Measurements from ENCODE around the gene ATXN1.

The ATXN1 gene

DNA sequence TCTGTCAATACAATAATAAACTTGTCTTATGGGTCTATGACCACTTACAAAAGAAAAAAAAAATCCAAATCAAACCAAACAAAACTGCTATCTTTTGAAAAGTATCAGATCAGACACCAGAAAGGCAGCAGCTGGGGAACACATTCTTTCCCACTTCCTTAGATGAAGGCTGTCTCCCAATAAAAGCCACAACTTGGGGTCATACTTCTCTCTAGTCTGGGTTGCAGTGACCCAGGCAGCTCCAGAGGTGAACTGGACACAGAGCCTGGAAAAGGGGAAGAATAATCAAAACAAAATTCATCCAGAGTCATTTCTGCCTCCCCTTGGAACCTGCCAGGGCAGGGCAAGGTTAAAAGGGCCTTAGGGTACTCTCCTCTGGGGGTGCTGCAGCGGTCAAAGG is 19.1 kb downstream of the ATXN1 start:
- DNase-seq: no peak

GRCh38 chr6:16741112-16742016 is 19.9 kb downstream of the ATXN1 start:
- DNase-seq: no peak

DNA sequence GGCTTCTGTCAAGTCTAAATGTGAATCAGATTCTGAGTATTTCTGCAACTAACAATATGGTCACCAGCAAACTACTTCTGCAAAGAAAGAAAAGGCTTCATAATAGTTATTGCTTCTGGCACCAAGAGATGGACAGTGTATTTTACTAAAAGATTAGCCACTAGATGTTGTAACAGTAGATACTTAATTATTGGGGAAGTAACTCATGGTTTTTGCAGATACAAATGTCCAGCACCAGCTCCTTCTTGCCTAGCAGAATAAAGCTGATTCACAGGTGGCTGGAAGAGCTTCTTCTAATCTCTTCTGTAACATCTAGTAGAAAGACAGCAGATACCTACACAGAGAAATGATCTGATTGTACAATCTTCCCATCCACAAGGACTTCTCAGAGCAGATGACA is 21.2 kb downstream of the ATXN1 start:
- no peak for DNase-seq

GRCh38 chr6:16739329-16739801 is 21.9 kb downstream of the ATXN1 start:
- DNase-seq: no peak

DNA sequence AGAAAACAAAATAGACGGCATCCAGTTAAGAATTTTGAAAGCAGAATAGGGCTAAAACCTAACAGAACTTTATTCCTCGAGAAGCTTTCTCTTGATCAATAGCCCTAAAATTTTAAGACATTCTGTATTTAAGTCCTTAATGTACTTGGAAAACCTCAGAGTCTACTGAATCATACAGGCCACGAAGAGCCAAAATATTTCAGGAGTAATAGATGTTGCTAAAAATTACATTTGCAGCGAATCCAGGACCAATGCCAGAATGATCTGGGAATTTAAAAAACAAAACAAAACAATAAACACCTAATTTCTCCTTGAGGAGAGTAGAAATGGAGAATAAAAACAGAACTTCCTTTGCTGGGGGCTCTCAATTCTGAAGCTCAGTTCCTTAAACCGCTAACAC is 23.3 kb downstream of the ATXN1 start:
- DNase-seq: no peak

- DNase-seq: no peak
Measured at GRCh38 chr6:16736856-16737775, 24.1 kb downstream of the ATXN1 start.

DNA sequence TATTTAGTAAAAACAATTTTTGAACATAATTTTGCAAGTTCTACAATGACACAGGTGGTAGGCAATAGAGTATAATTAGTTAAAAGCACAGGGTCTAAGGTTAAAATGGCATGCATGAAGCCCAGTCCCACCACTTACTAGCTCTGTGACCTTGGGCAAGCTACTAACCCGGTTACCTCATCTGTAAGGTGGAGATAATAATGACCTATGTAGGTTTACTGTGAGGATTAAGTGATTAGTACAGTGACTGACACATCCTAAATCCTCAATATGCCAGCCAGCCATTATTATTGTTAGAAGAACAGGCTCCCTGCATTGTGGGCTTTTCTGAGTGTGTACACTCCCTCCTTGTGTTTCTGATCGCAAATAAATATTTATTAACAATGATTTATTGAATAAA is 26.2 kb downstream of the ATXN1 start:
- DNase-seq: no peak

- no peak for DNase-seq
Measured at GRCh38 chr6:16733085-16733484, 28.2 kb downstream of the ATXN1 start.

- no peak for DNase-seq
Measured at GRCh38 chr6:16731478-16732051, 29.7 kb downstream of the ATXN1 start.

DNA sequence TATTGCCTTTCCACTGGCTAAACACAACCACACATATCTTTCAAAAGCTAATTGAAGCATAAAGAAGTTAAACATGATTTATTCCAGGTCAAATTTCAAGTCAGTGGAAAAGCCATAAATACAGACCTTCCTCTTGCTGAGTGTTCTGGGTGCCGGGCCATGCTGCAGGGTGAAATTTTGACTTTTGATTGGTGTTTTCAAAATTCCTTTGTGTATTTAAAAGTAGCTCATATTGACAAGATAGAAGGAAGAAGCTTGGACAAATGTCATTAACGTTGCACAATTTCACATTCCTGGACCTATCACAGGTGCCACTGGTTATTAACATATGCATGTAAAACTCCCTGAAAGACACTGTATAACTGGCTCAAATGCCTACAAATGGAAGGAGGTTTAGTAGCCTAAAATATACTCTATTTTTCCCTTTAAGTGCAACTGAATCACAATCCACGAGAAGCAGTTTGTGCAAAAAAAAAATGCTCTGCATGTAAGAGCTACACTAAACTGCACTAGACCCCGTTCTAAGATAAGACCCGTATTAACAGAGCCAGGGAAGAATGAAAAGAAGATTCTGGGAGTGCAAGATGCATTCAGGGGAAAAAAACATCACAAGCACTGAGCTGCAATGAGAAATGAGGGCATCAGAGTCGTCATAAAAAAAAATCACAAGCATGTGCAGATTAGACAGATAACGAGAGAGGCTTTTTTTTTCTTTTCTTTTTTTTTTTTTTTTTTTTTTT is 30.4 kb downstream of the ATXN1 start:
- no peak for DNase-seq

GRCh38 chr6:16729744-16730143 is 31.5 kb downstream of the ATXN1 start:
- DNase-seq: no peak

DNA sequence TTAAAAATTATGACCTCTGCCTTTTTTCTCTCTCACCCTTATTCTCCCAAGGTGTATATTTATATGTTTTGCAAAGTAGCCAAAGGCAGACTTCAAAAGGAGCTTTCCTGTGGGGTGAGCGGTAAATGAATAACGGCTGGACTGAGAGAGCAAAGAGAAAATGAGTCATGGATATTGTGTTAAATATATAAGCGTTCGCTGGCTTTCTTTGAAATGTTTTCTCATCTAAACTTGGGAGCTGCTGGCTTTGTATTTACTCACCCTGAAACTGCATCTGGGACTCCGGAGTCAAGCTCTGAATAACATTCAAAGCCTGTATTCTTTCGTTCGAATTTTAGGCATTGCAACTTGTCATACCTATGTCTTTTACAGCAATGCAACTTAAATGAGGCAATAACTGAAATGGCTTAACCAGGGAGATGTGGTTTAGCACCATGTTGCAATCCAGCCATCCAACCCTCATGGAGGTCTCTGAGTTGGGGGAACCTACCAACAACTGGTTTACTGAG is 32.0 kb downstream of the ATXN1 start:
- no peak for DNase-seq

- DNase-seq: no peak
Measured at GRCh38 chr6:16728513-16729182, 32.6 kb downstream of the ATXN1 start.

- DNase-seq: no peak
Measured at GRCh38 chr6:16727996-16728395, 33.3 kb downstream of the ATXN1 start.

DNA sequence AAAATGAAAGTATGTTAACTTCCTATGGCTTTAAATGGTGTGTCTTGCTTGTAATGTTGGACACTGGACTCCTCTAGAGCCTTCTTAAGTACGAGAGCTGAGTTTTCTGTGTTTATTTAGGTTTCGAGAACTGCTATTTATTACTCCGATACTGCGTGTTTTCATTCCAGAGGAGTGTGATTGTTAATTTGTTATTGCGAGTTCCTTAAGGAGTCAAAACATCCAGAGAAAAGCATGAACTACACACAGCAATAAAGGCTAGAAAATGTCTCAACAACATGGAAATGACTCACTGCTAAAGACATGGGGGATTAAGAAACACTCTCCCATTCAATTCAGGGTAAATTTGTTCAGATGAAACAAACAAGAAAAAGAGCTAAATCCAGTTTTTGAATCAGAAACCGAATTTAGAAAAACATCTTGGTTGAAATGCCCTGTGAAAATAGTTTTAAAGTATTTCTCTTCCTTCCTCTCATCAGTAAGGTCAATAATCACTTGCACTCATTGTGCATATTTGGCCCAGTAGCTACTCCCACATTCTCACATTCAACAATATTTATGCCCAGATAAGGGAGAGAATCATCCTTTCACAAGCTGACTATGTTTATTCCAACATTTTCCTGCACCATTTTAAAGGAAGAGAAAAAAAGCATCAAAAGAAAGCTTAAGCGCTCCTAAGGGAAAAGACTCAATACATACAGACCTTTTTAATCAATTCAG is 36.0 kb downstream of the ATXN1 start:
- DNase-seq: no peak

- DNase-seq: no peak
Measured at GRCh38 chr6:16723826-16724225, 37.4 kb downstream of the ATXN1 start.

DNA sequence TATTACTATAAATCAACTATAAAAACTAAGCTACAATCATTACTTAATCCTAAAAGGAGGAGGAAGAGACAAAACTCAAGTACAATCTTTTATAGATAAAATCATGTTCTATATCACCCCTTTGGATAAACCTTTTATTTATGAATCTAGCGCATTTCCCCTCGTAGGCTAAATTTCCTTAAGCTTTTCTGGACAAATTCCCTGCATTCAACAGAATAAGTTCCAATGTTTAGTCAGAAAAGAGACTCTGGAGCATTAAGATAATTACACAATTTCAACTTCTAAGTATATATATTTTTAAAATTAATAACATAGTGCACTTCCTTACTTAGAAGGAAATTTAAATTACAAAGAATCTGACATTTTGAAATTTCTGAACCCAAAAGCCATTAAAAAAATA is 37.9 kb downstream of the ATXN1 start:
- no peak for DNase-seq

DNA sequence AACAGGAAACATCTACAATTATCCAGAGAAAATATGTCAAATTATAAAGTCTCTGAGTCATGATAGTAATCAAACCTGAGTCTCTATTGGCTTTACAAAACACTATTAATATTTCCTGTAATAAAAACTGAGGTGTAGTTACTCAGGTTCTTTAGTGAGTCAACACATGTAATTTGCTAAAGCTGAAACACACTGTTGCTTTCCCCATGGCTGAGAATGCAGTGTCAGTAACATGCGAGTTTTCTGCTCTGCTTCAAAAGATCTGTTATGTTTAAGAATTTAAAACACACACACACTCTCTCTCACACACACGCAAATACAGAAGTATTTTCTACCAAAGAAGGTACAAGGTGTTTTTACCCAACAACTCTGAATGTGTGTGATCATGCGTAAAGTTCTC is 38.6 kb downstream of the ATXN1 start:
- DNase-seq: no peak

- no peak for DNase-seq
Measured at GRCh38 chr6:16721977-16722376, 39.3 kb downstream of the ATXN1 start.

- DNase-seq: no peak
Measured at GRCh38 chr6:16720861-16721260, 40.4 kb downstream of the ATXN1 start.

GRCh38 chr6:16719488-16719887 is 41.8 kb downstream of the ATXN1 start:
- DNase-seq: no peak
